Esophagus squamous epithelium (tissue), 5 donors: ENCODE data around the gene MBD3. TPM values are rescaled to one million over a fixed set of nuclear protein-coding genes. Genes with fewer than 3 reads are reported as not detected.

ENCODE experiments used
- DNase-seq: peaks from one replicate; lab custom pipeline; 2025; lab: John Stamatoyannopoulos, UW
- H3K27ac ChIP-seq, 4 donors: fragments of 200-600 bp; sonication (generic); one replicate each; pipeline ENCODE4 v1.5.1; 2016 to 2019; ENCODE audit warnings: mild to moderate bottlenecking in 1 of 4
- H3K27me3 ChIP-seq, 4 donors: fragments of 200-600 bp; sonication (generic); 1 replicate in 3 of 4; 2 replicates in 1 of 4; pipeline versions ENCODE4 v1.5.1 to v1.6.0; 2017 to 2021; ENCODE audit warnings: antibody characterized with exemption in 1 of 4
- H3K36me3 ChIP-seq, 3 donors: fragments of 200-600 bp; sonication (generic); one replicate each; pipeline ENCODE4 v1.5.1; 2016 to 2019
- H3K4me1 ChIP-seq, 3 donors: fragments of 200-600 bp; sonication (generic); one replicate each; pipeline ENCODE4 v1.5.1; 2017 to 2019
- H3K4me3 ChIP-seq, 4 donors: fragments of 200-600 bp; sonication (generic); 1 replicate in 3 of 4; 2 replicates in 1 of 4; pipeline ENCODE4 v1.5.1; 2016 to 2019; ENCODE audit warnings: mild to moderate bottlenecking in 2 of 4, moderate library complexity in 1 of 4
- H3K9me3 ChIP-seq, 3 donors: fragments of 200-600 bp; sonication (generic); one replicate each; pipeline ENCODE4 v1.5.1; 2016 to 2019
- POLR2A ChIP-seq, 4 donors: fragments of 450-650 bp; IDR thresholded peaks; one replicate each; pipeline ENCODE4 v1.6.1; 2017; ENCODE audit warnings: antibody characterized with exemption in 4 of 4, mild to moderate bottlenecking in 4 of 4, moderate library complexity in 3 of 4
- WGBS, 2 donors: methylation state at CpG; one replicate each; pipeline ENCODE4 v1.1.5; 2018; 5-methylcytosine and 5-hydroxymethylcytosine counted together
- intact Hi-C: fragments of 100-400 bp; cut with DNase I; formaldehyde crosslinking; loops from one replicate; pipeline ENCODE4 v1.15.0; 2022
- total RNA-seq, 4 donors: library from RNA; depleted of rRNA; stranded (reverse); fragments of >200 nt; gene quantifications; one replicate each; pipeline ENCODE4 v1.1.0, GENCODE V29; 2016
- TF ChIP-seq, protein P1 (sequence below), 6 experiments: fragments of 450-650 bp in 4 of 6; fragments of 200-600 bp in 2 of 6; sonication (generic) in 2 of 6; IDR thresholded peaks; one replicate each; pipeline ENCODE4 v1.5.1; 2016 to 2019; ENCODE audit warnings: antibody characterized with exemption in 6 of 6, mild to moderate bottlenecking in 4 of 6, moderate library complexity in 4 of 6
- donor health status: DM: yes; HTN: yes; CAD: no.

The MBD3 gene
- total RNA-seq, 4 donors from 2014 or later: 74.8 to 87.9 (median 84.3) TPM

DNA sequence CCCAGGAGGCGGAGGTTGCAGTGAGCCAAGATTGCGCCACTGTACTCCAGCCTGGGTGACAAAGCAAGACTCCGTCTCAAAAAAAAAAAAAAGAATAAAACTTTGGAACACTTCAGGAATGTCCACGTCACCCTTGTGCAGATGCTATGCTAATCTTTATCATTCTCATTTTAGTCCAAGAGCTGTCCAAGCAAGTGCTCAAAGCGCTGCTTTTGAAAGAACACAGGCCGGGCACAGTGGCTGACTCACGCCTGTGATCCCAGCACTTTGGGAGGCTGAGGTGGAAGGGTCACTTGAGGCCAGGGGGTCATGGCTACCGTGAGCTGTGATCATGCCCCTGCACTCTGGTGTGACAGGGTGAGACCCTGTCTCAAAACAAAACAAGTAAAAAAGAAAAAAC is 23.7 kb upstream of the MBD3 start:
- Histone ChIP-seq H3K36me3 (peaks cover 28 to 97% (median 39%) of the 10 kb centered on the region in 3 donors), H3K27ac (no peak overlapping the region)
- intact Hi-C loops: no loop called here

DNA sequence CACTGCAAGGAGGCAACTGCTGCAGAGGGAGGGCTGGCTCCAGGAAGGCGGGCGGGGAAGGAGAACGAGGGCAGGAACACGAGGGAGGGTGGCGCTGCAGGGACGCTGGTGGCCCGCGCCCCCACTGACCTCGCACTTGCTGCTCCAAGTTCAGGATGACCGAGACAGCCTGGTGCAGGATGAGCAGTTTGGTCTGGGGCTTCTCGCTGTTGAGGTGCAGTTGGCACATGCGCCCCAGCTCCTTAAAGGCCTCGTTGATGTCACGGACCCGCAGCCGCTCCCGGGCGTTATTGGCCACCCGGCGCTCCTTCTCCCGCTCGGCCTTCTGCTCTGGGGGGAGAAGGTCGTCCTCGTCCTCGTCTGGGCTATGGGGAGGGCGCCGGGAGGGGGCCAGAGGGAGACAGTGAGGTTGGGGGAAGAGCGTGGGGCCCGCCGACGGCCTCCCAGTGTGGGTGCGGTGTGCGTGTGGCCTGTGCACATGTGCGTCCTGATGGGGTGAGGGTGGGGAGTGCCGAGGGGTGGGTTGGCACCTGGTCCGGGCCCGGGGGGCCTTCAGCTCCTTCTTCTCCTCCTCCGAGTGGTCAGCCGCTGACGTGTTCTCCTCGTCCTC is 22.6 kb upstream of the MBD3 start:
- H3K27ac ChIP-seq: no peak overlapping the region

More for the DNA sequence above, 23.7 kb upstream of the MBD3 start:
- no peaks in the 10 kb centered on the region for H3K4me1 ChIP-seq
- no peaks in the 10 kb centered on the region for H3K27me3 ChIP-seq
- H3K9me3 ChIP-seq: no peaks in the 10 kb centered on the region
- no peak for TF ChIP-seq POLR2A (IDR thresholded peaks at IDR 0.05)
- TF ChIP-seq, protein P1, sequence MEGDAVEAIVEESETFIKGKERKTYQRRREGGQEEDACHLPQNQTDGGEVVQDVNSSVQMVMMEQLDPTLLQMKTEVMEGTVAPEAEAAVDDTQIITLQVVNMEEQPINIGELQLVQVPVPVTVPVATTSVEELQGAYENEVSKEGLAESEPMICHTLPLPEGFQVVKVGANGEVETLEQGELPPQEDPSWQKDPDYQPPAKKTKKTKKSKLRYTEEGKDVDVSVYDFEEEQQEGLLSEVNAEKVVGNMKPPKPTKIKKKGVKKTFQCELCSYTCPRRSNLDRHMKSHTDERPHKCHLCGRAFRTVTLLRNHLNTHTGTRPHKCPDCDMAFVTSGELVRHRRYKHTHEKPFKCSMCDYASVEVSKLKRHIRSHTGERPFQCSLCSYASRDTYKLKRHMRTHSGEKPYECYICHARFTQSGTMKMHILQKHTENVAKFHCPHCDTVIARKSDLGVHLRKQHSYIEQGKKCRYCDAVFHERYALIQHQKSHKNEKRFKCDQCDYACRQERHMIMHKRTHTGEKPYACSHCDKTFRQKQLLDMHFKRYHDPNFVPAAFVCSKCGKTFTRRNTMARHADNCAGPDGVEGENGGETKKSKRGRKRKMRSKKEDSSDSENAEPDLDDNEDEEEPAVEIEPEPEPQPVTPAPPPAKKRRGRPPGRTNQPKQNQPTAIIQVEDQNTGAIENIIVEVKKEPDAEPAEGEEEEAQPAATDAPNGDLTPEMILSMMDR (IDR thresholded peaks at IDR 0.05): no peak
- 77 to 81% methylated on average over 8 of the region's 8 CpGs for WGBS, 2 donors
- H3K4me3 ChIP-seq: no peak overlapping the region
- no peak for DNase-seq

DNA sequence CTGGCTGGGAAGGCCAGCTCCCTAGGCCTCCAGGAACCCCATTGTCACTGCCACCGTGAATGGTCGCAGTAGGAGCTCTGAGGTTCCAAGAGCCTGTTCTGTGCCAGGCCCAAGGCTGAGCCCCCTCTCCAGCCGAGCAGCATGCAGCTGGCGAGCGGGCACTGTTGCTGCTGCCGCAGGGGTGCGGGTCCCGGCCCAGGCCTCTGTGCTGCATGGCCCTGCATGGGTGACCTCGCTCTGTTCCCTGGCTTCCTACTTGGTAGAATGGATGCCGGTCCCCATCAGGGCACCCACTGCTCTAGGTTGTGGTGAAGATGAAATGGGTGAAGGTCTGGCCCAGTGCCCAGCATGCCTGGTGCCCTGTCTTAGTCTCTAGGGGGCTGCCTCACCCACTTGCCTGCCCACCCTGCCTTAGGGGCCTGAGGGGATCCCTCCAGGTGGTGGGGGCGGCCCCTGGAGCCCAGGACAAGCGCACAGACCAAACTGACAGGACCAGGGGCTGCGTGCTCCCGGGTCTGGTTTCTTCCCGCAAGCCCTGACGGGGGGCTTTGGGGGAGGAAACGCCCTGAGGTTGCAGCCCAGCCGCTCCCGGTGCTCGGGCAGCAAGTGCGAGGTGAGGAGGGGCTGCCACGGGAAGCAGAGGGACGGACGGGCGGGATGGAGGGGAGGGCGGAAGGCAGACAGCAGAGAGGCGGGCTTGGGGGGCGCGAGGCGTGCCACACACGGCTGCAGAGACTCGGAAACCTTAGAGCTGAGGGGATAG is 21.3 kb upstream of the MBD3 start:
- DNase-seq: no peak
- Histone ChIP-seq H3K27me3 (no peaks in the 10 kb centered on the region), H3K9me3 (no peaks in the 10 kb centered on the region), H3K27ac (no peak overlapping the region), H3K4me1 (peaks cover 0 to 7% (median 3%) of the 10 kb centered on the region in 3 donors), H3K4me3 (no peak overlapping the region), H3K36me3 (peaks cover 24 to 91% (median 35%) of the 10 kb centered on the region in 3 donors)
- no peak for TF ChIP-seq POLR2A (IDR thresholded peaks at IDR 0.05)
- WGBS, 2 donors: 78 to 93% methylated on average over 3 to 12 of the region's 32 CpGs
- intact Hi-C loops: no loop called here

More for the DNA sequence above, 22.6 kb upstream of the MBD3 start:
- H3K27me3 ChIP-seq: no peaks in the 10 kb centered on the region
- no peak overlapping the region for H3K4me3 ChIP-seq
- DNase-seq: no peak
- TF ChIP-seq POLR2A (IDR thresholded peaks at IDR 0.05): no peak
- TF ChIP-seq, protein P1 (IDR thresholded peaks at IDR 0.05): no peak
- no peaks in the 10 kb centered on the region for H3K4me1 ChIP-seq
- intact Hi-C loops: no loop called here
- WGBS, 2 donors: 83 to 88% methylated on average over 7 to 17 of the region's 41 CpGs
- peaks cover 24 to 97% (median 39%) of the 10 kb centered on the region in 3 donors for H3K36me3 ChIP-seq
- H3K9me3 ChIP-seq: no peaks in the 10 kb centered on the region

DNA sequence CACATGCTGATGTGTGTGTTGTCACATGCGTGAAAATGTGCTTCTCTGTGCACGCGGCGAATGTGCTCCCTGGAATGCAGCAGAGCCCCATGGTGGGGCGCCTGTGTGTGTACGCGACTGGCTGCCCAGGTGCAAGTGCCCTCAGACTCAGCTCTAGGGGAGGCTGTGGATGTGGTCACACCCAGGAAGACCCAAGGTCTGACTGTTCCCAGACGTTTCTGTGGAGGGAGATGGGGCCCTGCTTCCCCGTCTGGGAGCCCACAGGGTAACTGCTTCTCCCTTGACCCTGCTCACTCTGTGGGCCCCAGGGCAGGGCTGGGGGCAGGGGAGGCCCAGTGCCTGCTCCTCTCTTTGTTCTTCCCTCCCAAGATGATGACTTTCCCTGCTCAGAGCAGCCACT is 20.5 kb upstream of the MBD3 start:
- no peak for DNase-seq
- WGBS, 2 donors: 80 to 83% methylated on average over 1 to 4 of the region's 9 CpGs
- intact Hi-C loops: no loop called here

More for the DNA sequence above, 20.5 kb upstream of the MBD3 start:
- Histone ChIP-seq H3K9me3 (no peaks in the 10 kb centered on the region), H3K36me3 (peaks cover 24 to 83% (median 32%) of the 10 kb centered on the region in 3 donors), H3K4me3 (no peak overlapping the region), H3K27ac (no peak overlapping the region), H3K4me1 (peaks cover 0 to 16% (median 3%) of the 10 kb centered on the region in 3 donors), H3K27me3 (no peaks in the 10 kb centered on the region)
- TF ChIP-seq, protein P1 (IDR thresholded peaks at IDR 0.05): no peak
- TF ChIP-seq POLR2A (IDR thresholded peaks at IDR 0.05): no peak
